ENCODE results near the gene ADGRG1.

The ADGRG1 gene

GRCh38 chr16:57704905-57705852 is 76.7 kb downstream of the ADGRG1 start:
- no peak overlapping the region for H2BK5ac ChIP-seq (ENCODE audit: low read length)
- no peaks in the 10 kb centered on the region for H3K36me3 ChIP-seq (replicated peaks in 1 of 2; ENCODE audit: control insufficient read depth in 2 of 2, insufficient read depth in 2 of 2, low read length in 2 of 2)
- peak overlapping the region; percentile 26 for H2AK5ac ChIP-seq (ENCODE audit: low read depth, low read length)
- H3K4ac ChIP-seq (ENCODE audit: low read length) = no peak overlapping the region
- no peak overlapping the region for H2BK12ac ChIP-seq (ENCODE audit: low read length)
- 100% methylated on average over 1 of the region's 4 CpGs; no CpG with 5 or more reads in 1 of the 2 donors for WGBS, 2 donors (ENCODE audit: extremely low coverage in 2 of 2, insufficient read length in 2 of 2, insufficient replicate concordance in 1 of 2)
- no peak overlapping the region for H3K14ac ChIP-seq (ENCODE audit: low read length)
- H3K9ac ChIP-seq (ENCODE audit: low read depth, low read length, poor library complexity) = peak overlapping the region; percentile 30
- no peak overlapping the region for H4K8ac ChIP-seq (ENCODE audit: low read depth, low read length)
- peaks cover 0 to 4% of the 10 kb centered on the region in 2 donors for H3K9me3 ChIP-seq (replicated peaks in 1 of 2; ENCODE audit: control insufficient read depth in 2 of 2, insufficient read depth in 1 of 2, low read depth in 1 of 2, low read length in 2 of 2)
- H3K27me3 ChIP-seq (ENCODE audit: control insufficient read depth in 3 of 3, insufficient read depth in 3 of 3, low read depth in 1 of 3, low read length in 3 of 3) = peaks cover 0 to 4% (median 0%) of the 10 kb centered on the region in 3 experiments
- H4K91ac ChIP-seq (ENCODE audit: low read depth, low read length, poor library complexity) = no peak overlapping the region
- H3K27ac ChIP-seq (replicated peaks; ENCODE audit: low read length) = no peak overlapping the region
- peak overlapping the region; percentile 98 for H2BK15ac ChIP-seq (ENCODE audit: low read length)
- H2AFZ ChIP-seq (ENCODE audit: low read length) = no peak overlapping the region
- H3K18ac ChIP-seq (ENCODE audit: low read length) = peak overlapping the region; percentile 37
- peak overlapping the region; percentile 50 for H3K23ac ChIP-seq (ENCODE audit: low read depth, low read length, poor library complexity)
- no peak overlapping the region for H3K4me2 ChIP-seq (ENCODE audit: insufficient read depth, low read length, poor library complexity, severe bottlenecking)
- H3K4me3 ChIP-seq (ENCODE audit: low read length in 2 of 2) = peak overlapping the region in 1 of 2 donors; percentile 55
- H2BK120ac ChIP-seq (ENCODE audit: low read depth, low read length) = no peak overlapping the region
- no peak for DNase-seq (ENCODE audit: low spot score)
- H3K4me1 ChIP-seq (ENCODE audit: control insufficient read depth in 2 of 2, insufficient read depth in 1 of 2, low read depth in 1 of 2, low read length in 2 of 2) = peaks cover 12 to 17% of the 10 kb centered on the region in 2 donors
- H3K79me1 ChIP-seq (ENCODE audit: low read depth, low read length) = peaks cover 3% of the 10 kb centered on the region

- Histone ChIP-seq H2BK15ac (ENCODE audit: low read length) (no peak overlapping the region), H2AK5ac (ENCODE audit: low read depth, low read length) (no peak overlapping the region), H3K4ac (ENCODE audit: low read length) (no peak overlapping the region), H3K4me1 (ENCODE audit: control insufficient read depth in 2 of 2, insufficient read depth in 1 of 2, low read depth in 1 of 2, low read length in 2 of 2) (peaks cover 2 to 4% of the 10 kb centered on the region in 2 donors), H3K9ac (ENCODE audit: low read depth, low read length, poor library complexity) (no peak overlapping the region), H3K18ac (ENCODE audit: low read length) (no peak overlapping the region), H3K4me3 (ENCODE audit: low read length in 2 of 2) (no peak overlapping the region), H2AFZ (ENCODE audit: low read length) (no peak overlapping the region), H2BK120ac (ENCODE audit: low read depth, low read length) (no peak overlapping the region), H3K23ac (ENCODE audit: low read depth, low read length, poor library complexity) (no peak overlapping the region), H3K4me2 (ENCODE audit: insufficient read depth, low read length, poor library complexity, severe bottlenecking) (no peak overlapping the region), H2BK5ac (ENCODE audit: low read length) (no peak overlapping the region), H3K14ac (ENCODE audit: low read length) (no peak overlapping the region), H2BK12ac (ENCODE audit: low read length) (no peak overlapping the region), H4K91ac (ENCODE audit: low read depth, low read length, poor library complexity) (no peak overlapping the region), H3K36me3 (replicated peaks in 1 of 2; ENCODE audit: control insufficient read depth in 2 of 2, insufficient read depth in 2 of 2, low read length in 2 of 2) (no peaks in the 10 kb centered on the region), H3K27me3 (ENCODE audit: control insufficient read depth in 3 of 3, insufficient read depth in 3 of 3, low read depth in 1 of 3, low read length in 3 of 3) (peaks cover 0 to 11% (median 0%) of the 10 kb centered on the region in 3 experiments), H3K27ac (replicated peaks; ENCODE audit: low read length) (no peak overlapping the region), H3K9me3 (replicated peaks in 1 of 2; ENCODE audit: control insufficient read depth in 2 of 2, insufficient read depth in 1 of 2, low read depth in 1 of 2, low read length in 2 of 2) (peaks cover 0 to 4% of the 10 kb centered on the region in 2 donors), H3K79me1 (ENCODE audit: low read depth, low read length) (peaks cover 3% of the 10 kb centered on the region), H4K8ac (ENCODE audit: low read depth, low read length) (no peak overlapping the region)
- WGBS, 2 donors (ENCODE audit: extremely low coverage in 2 of 2, insufficient read length in 2 of 2, insufficient replicate concordance in 1 of 2) = no CpG with 5 or more reads among the region's 1 CpG
- DNase-seq (ENCODE audit: low spot score) = no peak
Observed at GRCh38 chr16:57706717-57707116, 78.3 kb downstream of the ADGRG1 start.

- Histone ChIP-seq H3K27ac (replicated peaks; ENCODE audit: low read length) (no peak overlapping the region), H3K4me3 (ENCODE audit: low read length in 2 of 2) (no peak overlapping the region)
- no CpG with 5 or more reads among the region's 11 CpGs for WGBS, 2 donors (ENCODE audit: extremely low coverage in 2 of 2, insufficient read length in 2 of 2, insufficient replicate concordance in 1 of 2)
Observed at GRCh38 chr16:57707331-57707730, 78.9 kb downstream of the ADGRG1 start.

GRCh38 chr16:57708168-57708567 is 79.7 kb downstream of the ADGRG1 start:
- Histone ChIP-seq H3K18ac (ENCODE audit: low read length) (no peak overlapping the region), H3K9me3 (replicated peaks in 1 of 2; ENCODE audit: control insufficient read depth in 2 of 2, insufficient read depth in 1 of 2, low read depth in 1 of 2, low read length in 2 of 2) (peaks cover 0 to 4% of the 10 kb centered on the region in 2 donors), H4K91ac (ENCODE audit: low read depth, low read length, poor library complexity) (no peak overlapping the region), H3K4ac (ENCODE audit: low read length) (no peak overlapping the region), H3K9ac (ENCODE audit: low read depth, low read length, poor library complexity) (no peak overlapping the region), H3K4me1 (ENCODE audit: control insufficient read depth in 2 of 2, insufficient read depth in 1 of 2, low read depth in 1 of 2, low read length in 2 of 2) (no peaks in the 10 kb centered on the region), H3K4me2 (ENCODE audit: insufficient read depth, low read length, poor library complexity, severe bottlenecking) (no peak overlapping the region), H3K27ac (replicated peaks; ENCODE audit: low read length) (no peak overlapping the region), H2BK5ac (ENCODE audit: low read length) (no peak overlapping the region), H2BK120ac (ENCODE audit: low read depth, low read length) (no peak overlapping the region), H3K23ac (ENCODE audit: low read depth, low read length, poor library complexity) (no peak overlapping the region), H3K79me1 (ENCODE audit: low read depth, low read length) (peaks cover 3% of the 10 kb centered on the region), H2AFZ (ENCODE audit: low read length) (no peak overlapping the region), H2BK12ac (ENCODE audit: low read length) (no peak overlapping the region), H3K4me3 (ENCODE audit: low read length in 2 of 2) (no peak overlapping the region), H3K36me3 (replicated peaks in 1 of 2; ENCODE audit: control insufficient read depth in 2 of 2, insufficient read depth in 2 of 2, low read length in 2 of 2) (no peaks in the 10 kb centered on the region), H4K8ac (ENCODE audit: low read depth, low read length) (no peak overlapping the region), H3K27me3 (ENCODE audit: control insufficient read depth in 3 of 3, insufficient read depth in 3 of 3, low read depth in 1 of 3, low read length in 3 of 3) (peaks cover 0 to 18% (median 0%) of the 10 kb centered on the region in 3 experiments), H2AK5ac (ENCODE audit: low read depth, low read length) (no peak overlapping the region), H2BK15ac (ENCODE audit: low read length) (no peak overlapping the region), H3K14ac (ENCODE audit: low read length) (no peak overlapping the region)
- no peak for DNase-seq (ENCODE audit: low spot score)
- no CpG with 5 or more reads among the region's 3 CpGs for WGBS, 2 donors (ENCODE audit: extremely low coverage in 2 of 2, insufficient read length in 2 of 2, insufficient replicate concordance in 1 of 2)

More at GRCh38 chr16:57707331-57707730, 78.9 kb downstream of the ADGRG1 start:
- no peak overlapping the region for H2AFZ ChIP-seq (ENCODE audit: low read length)
- peak overlapping the region; percentile 44 for H3K4ac ChIP-seq (ENCODE audit: low read length)
- H3K4me1 ChIP-seq (ENCODE audit: control insufficient read depth in 2 of 2, insufficient read depth in 1 of 2, low read depth in 1 of 2, low read length in 2 of 2) = no peaks in the 10 kb centered on the region
- DNase-seq (ENCODE audit: low spot score) = no peak
- peaks cover 0 to 17% (median 0%) of the 10 kb centered on the region in 3 experiments for H3K27me3 ChIP-seq (ENCODE audit: control insufficient read depth in 3 of 3, insufficient read depth in 3 of 3, low read depth in 1 of 3, low read length in 3 of 3)
- no peak overlapping the region for H2BK15ac ChIP-seq (ENCODE audit: low read length)
- H3K79me1 ChIP-seq (ENCODE audit: low read depth, low read length) = peaks cover 3% of the 10 kb centered on the region
- peak overlapping the region; percentile 57 for H3K18ac ChIP-seq (ENCODE audit: low read length)
- H3K9me3 ChIP-seq (replicated peaks in 1 of 2; ENCODE audit: control insufficient read depth in 2 of 2, insufficient read depth in 1 of 2, low read depth in 1 of 2, low read length in 2 of 2) = peaks cover 0 to 4% of the 10 kb centered on the region in 2 donors
- H2BK12ac ChIP-seq (ENCODE audit: low read length) = no peak overlapping the region
- no peak overlapping the region for H4K8ac ChIP-seq (ENCODE audit: low read depth, low read length)
- H3K14ac ChIP-seq (ENCODE audit: low read length) = peak overlapping the region; percentile 41
- no peaks in the 10 kb centered on the region for H3K36me3 ChIP-seq (replicated peaks in 1 of 2; ENCODE audit: control insufficient read depth in 2 of 2, insufficient read depth in 2 of 2, low read length in 2 of 2)
- H2BK5ac ChIP-seq (ENCODE audit: low read length) = peak overlapping the region; percentile 59
- no peak overlapping the region for H3K4me2 ChIP-seq (ENCODE audit: insufficient read depth, low read length, poor library complexity, severe bottlenecking)
- peak overlapping the region; percentile 58 for H2AK5ac ChIP-seq (ENCODE audit: low read depth, low read length)
- H3K23ac ChIP-seq (ENCODE audit: low read depth, low read length, poor library complexity) = peak overlapping the region; percentile 93
- peak overlapping the region; percentile 2 for H3K9ac ChIP-seq (ENCODE audit: low read depth, low read length, poor library complexity)
- no peak overlapping the region for H2BK120ac ChIP-seq (ENCODE audit: low read depth, low read length)
- H4K91ac ChIP-seq (ENCODE audit: low read depth, low read length, poor library complexity) = no peak overlapping the region

Data from neuronal stem cell (in vitro differentiated cells).